SK-N-SH treated with all-trans-retinoic acid at 6 μM for 48 hours (cell line): ENCODE data around the gene TSTD1.

Source experiments
- ATAC-seq: fragments of 200-7000 bp; cut with Tn5 transposase; 3 replicates; pipeline ENCODE4 v1.9.1; 2020; ENCODE audit warnings: mild to moderate bottlenecking, moderate library complexity
- ARNTL ChIP-seq: fragments of 450-650 bp; formaldehyde crosslinking; IDR thresholded peaks from 2 replicates; pipeline ENCODE4 v1.5.0; 2020; ENCODE audit warnings: low read depth, mild to moderate bottlenecking, moderate library complexity, borderline replicate concordance
- CSDC2 ChIP-seq: fragments of 250-450 bp; sonication (Bioruptor Pico); IDR thresholded peaks from 2 replicates; pipeline ENCODE4 v1.5.0; 2020; ENCODE audit warnings: mild to moderate bottlenecking, moderate library complexity
- ESRRG ChIP-seq: fragments of 250-450 bp; sonication (Bioruptor Pico); IDR thresholded peaks from 2 replicates; pipeline ENCODE4 v1.6.1; 2021; ENCODE audit warnings: mild to moderate bottlenecking
- GLIS3 ChIP-seq: fragments of 250-450 bp; sonication (Bioruptor Pico); IDR thresholded peaks from 2 replicates; pipeline ENCODE4 v1.5.0; 2020; ENCODE audit warnings: mild to moderate bottlenecking, moderate library complexity
- PPARA ChIP-seq: fragments of 250-450 bp; sonication (Bioruptor Pico); IDR thresholded peaks from 2 replicates; pipeline ENCODE4 v1.5.0; 2020; ENCODE audit warnings: mild to moderate bottlenecking, borderline replicate concordance
- SNAI2 ChIP-seq: fragments of 250-450 bp; sonication (Bioruptor Pico); IDR thresholded peaks from 2 replicates; pipeline ENCODE4 v1.5.0; 2020; ENCODE audit warnings: mild to moderate bottlenecking, moderate library complexity
- TCF4 ChIP-seq: fragments of 250-450 bp; sonication (Bioruptor Pico); IDR thresholded peaks from 2 replicates; pipeline ENCODE4 v1.8.0; 2021; ENCODE audit warnings: mild to moderate bottlenecking, moderate library complexity, borderline replicate concordance
- TOX ChIP-seq: fragments of 250-450 bp; sonication (Bioruptor Pico); IDR thresholded peaks from 2 replicates; pipeline ENCODE4 v1.8.0; 2021; ENCODE audit warnings: mild to moderate bottlenecking, moderate library complexity, borderline replicate concordance
- ZC3H10 ChIP-seq: fragments of 250-450 bp; sonication (Bioruptor Pico); IDR thresholded peaks from 2 replicates; pipeline ENCODE4 v1.5.1; 2021; ENCODE audit warnings: mild to moderate bottlenecking, moderate library complexity
- ZNF565 ChIP-seq: fragments of 450-650 bp; formaldehyde crosslinking; conservative IDR thresholded peaks from 2 replicates; pipeline ENCODE4 v1.5.0; 2020; ENCODE audit warnings: low read depth, mild to moderate bottlenecking, moderate library complexity
- ZNF8 ChIP-seq: fragments of 450-650 bp; formaldehyde crosslinking; IDR thresholded peaks from 2 replicates; pipeline ENCODE4 v1.5.0; 2020; ENCODE audit warnings: mild to moderate bottlenecking, moderate library complexity
- TF ChIP-seq, protein P1 (sequence below): fragments of 250-450 bp; sonication (Bioruptor Pico); IDR thresholded peaks from 2 replicates; pipeline ENCODE4 v1.8.0; 2020; ENCODE audit warnings: mild to moderate bottlenecking, moderate library complexity, borderline replicate concordance
- TF ChIP-seq, protein P2 (sequence below): fragments of 250-450 bp; sonication (Bioruptor Pico); IDR thresholded peaks from 2 replicates; pipeline ENCODE4 v1.5.1; 2021; ENCODE audit warnings: mild to moderate bottlenecking, moderate library complexity
- TF ChIP-seq, protein P3 (sequence below): fragments of 250-450 bp; sonication (Bioruptor Pico); IDR thresholded peaks from 2 replicates; pipeline ENCODE4 v1.5.0; 2020; ENCODE audit warnings: mild to moderate bottlenecking, moderate library complexity
- TF ChIP-seq, protein P4 (sequence below): fragments of 250-450 bp; sonication (Bioruptor Pico); IDR thresholded peaks from 2 replicates; pipeline ENCODE4 v1.8.0; 2021; ENCODE audit warnings: low read depth, mild to moderate bottlenecking, moderate library complexity, borderline replicate concordance
- TF ChIP-seq, protein P5 (sequence below): fragments of 250-450 bp; sonication (Bioruptor Pico); IDR thresholded peaks from 2 replicates; pipeline ENCODE4 v1.5.1; 2020; ENCODE audit warnings: low read depth, mild to moderate bottlenecking, moderate library complexity

TSTD1 gene

DNA sequence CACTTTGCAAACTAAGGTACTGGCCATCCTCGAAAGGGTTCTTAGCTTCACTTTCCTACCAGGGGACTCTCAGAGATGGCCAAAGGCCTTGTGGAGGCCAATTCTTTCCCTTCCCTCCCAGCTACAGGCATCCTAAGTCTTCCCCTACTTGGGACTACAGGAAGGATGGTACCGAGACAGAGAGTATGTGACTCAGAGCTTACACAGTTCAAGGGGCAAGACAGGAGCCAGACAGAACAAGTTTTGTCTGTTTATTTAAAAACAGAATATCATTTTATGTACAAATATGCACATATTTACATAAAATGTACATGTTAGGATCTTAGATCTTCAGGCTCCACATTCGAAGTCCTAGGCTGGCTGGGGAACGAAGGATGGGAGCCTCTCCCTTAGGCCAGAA is 32.0 kb upstream of the TSTD1 start:
- no peak for ATAC-seq
- TF ChIP-seq SNAI2 (CRISPR knock-in tag) (no peak), ZNF565 (CRISPR knock-in tag) (no peak), ESRRG (CRISPR knock-in tag) (no peak), CSDC2 (CRISPR knock-in tag) (no peak), TOX (CRISPR knock-in tag) (no peak), ZNF8 (CRISPR knock-in tag) (no peak), PPARA (CRISPR knock-in tag) (no peak), TCF4 (CRISPR knock-in tag) (no peak), ZC3H10 (CRISPR knock-in tag) (no peak)
- TF ChIP-seq, protein P1, sequence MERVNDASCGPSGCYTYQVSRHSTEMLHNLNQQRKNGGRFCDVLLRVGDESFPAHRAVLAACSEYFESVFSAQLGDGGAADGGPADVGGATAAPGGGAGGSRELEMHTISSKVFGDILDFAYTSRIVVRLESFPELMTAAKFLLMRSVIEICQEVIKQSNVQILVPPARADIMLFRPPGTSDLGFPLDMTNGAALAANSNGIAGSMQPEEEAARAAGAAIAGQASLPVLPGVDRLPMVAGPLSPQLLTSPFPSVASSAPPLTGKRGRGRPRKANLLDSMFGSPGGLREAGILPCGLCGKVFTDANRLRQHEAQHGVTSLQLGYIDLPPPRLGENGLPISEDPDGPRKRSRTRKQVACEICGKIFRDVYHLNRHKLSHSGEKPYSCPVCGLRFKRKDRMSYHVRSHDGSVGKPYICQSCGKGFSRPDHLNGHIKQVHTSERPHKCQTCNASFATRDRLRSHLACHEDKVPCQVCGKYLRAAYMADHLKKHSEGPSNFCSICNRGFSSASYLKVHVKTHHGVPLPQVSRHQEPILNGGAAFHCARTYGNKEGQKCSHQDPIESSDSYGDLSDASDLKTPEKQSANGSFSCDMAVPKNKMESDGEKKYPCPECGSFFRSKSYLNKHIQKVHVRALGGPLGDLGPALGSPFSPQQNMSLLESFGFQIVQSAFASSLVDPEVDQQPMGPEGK (CRISPR knock-in tag), result no peak
- TF ChIP-seq, protein P2, sequence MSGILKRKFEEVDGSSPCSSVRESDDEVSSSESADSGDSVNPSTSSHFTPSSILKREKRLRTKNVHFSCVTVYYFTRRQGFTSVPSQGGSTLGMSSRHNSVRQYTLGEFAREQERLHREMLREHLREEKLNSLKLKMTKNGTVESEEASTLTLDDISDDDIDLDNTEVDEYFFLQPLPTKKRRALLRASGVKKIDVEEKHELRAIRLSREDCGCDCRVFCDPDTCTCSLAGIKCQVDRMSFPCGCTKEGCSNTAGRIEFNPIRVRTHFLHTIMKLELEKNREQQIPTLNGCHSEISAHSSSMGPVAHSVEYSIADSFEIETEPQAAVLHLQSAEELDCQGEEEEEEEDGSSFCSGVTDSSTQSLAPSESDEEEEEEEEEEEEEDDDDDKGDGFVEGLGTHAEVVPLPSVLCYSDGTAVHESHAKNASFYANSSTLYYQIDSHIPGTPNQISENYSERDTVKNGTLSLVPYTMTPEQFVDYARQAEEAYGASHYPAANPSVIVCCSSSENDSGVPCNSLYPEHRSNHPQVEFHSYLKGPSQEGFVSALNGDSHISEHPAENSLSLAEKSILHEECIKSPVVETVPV (CRISPR knock-in tag), result no peak
- TF ChIP-seq, protein P3, sequence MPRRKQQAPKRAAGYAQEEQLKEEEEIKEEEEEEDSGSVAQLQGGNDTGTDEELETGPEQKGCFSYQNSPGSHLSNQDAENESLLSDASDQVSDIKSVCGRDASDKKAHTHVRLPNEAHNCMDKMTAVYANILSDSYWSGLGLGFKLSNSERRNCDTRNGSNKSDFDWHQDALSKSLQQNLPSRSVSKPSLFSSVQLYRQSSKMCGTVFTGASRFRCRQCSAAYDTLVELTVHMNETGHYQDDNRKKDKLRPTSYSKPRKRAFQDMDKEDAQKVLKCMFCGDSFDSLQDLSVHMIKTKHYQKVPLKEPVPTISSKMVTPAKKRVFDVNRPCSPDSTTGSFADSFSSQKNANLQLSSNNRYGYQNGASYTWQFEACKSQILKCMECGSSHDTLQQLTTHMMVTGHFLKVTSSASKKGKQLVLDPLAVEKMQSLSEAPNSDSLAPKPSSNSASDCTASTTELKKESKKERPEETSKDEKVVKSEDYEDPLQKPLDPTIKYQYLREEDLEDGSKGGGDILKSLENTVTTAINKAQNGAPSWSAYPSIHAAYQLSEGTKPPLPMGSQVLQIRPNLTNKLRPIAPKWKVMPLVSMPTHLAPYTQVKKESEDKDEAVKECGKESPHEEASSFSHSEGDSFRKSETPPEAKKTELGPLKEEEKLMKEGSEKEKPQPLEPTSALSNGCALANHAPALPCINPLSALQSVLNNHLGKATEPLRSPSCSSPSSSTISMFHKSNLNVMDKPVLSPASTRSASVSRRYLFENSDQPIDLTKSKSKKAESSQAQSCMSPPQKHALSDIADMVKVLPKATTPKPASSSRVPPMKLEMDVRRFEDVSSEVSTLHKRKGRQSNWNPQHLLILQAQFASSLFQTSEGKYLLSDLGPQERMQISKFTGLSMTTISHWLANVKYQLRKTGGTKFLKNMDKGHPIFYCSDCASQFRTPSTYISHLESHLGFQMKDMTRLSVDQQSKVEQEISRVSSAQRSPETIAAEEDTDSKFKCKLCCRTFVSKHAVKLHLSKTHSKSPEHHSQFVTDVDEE (CRISPR knock-in tag), result no peak

DNA sequence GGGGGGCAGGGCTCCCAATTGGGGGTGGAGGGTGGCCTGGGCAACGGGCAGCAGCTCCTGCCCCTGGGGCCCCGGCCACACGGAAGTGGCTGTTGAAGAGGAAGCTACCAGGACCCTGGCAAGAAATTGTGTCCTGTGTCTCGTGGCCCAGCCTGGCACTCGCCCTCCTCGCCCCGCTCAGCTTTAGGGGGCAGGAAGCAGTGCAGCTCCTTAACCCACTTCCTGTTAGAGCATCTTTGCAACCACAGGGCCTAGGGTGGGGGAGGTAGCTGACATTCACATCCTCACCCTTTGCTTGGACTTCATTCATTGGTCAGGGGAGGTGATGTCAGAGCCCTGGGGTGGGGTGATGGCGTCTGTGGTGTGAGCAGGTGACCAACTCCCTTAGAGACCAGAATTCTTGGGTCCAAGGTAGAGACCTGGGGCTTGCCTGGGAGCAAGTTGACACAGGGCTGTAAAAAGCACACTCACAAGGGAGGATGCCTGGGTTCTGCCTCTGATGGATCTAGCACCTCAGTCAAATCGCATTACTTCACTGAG is 31.0 kb upstream of the TSTD1 start, which contains the start of gene ARHGAP30:
TSS of gene ARHGAP30 (minus strand) at position 161 of the 540 bp plus-strand sequence. CDS start 267 bp downstream, outside the sequence.
- ATAC-seq, result no peak
- TF ChIP-seq, protein P1 (CRISPR knock-in tag), result no peak
- TF ChIP-seq, protein P4, sequence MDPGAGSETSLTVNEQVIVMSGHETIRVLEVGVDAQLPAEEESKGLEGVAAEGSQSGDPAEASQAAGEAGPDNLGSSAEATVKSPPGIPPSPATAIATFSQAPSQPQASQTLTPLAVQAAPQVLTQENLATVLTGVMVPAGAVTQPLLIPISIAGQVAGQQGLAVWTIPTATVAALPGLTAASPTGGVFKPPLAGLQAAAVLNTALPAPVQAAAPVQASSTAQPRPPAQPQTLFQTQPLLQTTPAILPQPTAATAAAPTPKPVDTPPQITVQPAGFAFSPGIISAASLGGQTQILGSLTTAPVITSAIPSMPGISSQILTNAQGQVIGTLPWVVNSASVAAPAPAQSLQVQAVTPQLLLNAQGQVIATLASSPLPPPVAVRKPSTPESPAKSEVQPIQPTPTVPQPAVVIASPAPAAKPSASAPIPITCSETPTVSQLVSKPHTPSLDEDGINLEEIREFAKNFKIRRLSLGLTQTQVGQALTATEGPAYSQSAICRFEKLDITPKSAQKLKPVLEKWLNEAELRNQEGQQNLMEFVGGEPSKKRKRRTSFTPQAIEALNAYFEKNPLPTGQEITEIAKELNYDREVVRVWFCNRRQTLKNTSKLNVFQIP (CRISPR knock-in tag), result no peak

DNA sequence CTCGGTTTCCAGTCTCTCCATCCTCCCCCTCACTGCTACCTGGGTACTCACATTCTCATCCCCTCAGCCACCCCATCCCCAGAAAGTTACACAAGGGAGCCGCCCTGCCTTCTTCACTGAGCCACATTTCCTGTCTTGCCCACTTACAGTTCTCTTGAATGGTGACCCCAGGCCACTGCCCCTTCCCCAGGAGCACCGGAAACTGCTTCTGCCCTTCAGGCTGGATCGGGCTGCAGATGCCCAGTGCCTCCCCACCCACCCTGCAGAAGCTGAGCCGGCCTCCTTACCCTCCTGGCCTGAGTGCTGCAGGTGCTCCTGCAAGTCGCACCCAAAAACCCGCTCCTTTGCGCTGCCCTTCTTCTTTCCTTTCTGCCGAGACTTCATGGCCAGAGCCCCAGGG is 30.5 kb upstream of the TSTD1 start:
- no peak for ATAC-seq
- no peak for TF ChIP-seq GLIS3 (CRISPR knock-in tag)
- TF ChIP-seq, protein P5, sequence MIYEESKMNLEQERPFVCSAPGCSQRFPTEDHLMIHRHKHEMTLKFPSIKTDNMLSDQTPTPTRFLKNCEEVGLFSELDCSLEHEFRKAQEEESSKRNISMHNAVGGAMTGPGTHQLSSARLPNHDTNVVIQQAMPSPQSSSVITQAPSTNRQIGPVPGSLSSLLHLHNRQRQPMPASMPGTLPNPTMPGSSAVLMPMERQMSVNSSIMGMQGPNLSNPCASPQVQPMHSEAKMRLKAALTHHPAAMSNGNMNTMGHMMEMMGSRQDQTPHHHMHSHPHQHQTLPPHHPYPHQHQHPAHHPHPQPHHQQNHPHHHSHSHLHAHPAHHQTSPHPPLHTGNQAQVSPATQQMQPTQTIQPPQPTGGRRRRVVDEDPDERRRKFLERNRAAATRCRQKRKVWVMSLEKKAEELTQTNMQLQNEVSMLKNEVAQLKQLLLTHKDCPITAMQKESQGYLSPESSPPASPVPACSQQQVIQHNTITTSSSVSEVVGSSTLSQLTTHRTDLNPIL (CRISPR knock-in tag), result no peak
- TF ChIP-seq CSDC2 (CRISPR knock-in tag), result no peak
- TF ChIP-seq ARNTL (CRISPR knock-in tag), result no peak
